ENCODE measurements around the gene EMC9.

Gene EMC9

DNA sequence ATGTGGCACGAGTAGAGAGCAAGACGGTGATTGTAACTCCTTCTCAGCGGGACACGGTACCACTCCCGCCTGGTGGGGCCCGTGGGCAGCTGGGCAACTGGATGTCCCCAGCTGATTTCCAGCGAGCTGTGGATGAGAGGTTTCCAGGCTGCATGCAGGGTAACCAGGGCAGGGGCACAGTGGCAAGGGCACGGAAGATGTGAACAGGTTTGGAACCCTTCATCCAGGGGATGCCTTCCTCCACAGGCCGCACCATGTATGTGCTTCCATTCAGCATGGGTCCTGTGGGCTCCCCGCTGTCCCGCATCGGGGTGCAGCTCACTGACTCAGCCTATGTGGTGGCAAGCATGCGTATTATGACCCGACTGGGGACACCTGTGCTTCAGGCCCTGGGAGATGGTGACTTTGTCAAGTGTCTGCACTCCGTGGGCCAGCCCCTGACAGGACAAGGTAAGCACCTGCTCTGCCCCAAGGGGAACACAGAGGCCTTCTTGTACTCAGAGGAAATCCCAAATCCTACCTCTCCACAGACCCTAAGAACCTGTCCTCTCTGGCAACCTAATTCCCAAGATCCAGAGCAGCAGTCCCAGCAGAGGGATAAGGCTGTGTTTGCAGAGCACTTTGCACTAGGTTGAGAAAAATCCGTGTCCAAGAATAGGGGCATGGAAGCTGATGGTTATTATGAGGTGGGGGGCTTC lies 43.0 kb downstream of the EMC9 start:
- TF ChIP-seq TAF1 (IDR thresholded peaks at IDR 0.05; ENCODE audit: borderline replicate concordance, insufficient read depth, low read length) (no peak), POLR2AphosphoS5 (IDR thresholded peaks at IDR 0.05; ENCODE audit: low read depth, low read length) (no peak), SIN3A (IDR thresholded peaks at IDR 0.05; ENCODE audit: borderline replicate concordance, insufficient read depth, low read length) (no peak), FOXP2 (optimal IDR thresholded peaks at IDR 0.05; ENCODE audit: borderline replicate concordance, extremely low read depth, extremely low read length, insufficient read depth) (no peak)
- TF ChIP-seq, protein P1, sequence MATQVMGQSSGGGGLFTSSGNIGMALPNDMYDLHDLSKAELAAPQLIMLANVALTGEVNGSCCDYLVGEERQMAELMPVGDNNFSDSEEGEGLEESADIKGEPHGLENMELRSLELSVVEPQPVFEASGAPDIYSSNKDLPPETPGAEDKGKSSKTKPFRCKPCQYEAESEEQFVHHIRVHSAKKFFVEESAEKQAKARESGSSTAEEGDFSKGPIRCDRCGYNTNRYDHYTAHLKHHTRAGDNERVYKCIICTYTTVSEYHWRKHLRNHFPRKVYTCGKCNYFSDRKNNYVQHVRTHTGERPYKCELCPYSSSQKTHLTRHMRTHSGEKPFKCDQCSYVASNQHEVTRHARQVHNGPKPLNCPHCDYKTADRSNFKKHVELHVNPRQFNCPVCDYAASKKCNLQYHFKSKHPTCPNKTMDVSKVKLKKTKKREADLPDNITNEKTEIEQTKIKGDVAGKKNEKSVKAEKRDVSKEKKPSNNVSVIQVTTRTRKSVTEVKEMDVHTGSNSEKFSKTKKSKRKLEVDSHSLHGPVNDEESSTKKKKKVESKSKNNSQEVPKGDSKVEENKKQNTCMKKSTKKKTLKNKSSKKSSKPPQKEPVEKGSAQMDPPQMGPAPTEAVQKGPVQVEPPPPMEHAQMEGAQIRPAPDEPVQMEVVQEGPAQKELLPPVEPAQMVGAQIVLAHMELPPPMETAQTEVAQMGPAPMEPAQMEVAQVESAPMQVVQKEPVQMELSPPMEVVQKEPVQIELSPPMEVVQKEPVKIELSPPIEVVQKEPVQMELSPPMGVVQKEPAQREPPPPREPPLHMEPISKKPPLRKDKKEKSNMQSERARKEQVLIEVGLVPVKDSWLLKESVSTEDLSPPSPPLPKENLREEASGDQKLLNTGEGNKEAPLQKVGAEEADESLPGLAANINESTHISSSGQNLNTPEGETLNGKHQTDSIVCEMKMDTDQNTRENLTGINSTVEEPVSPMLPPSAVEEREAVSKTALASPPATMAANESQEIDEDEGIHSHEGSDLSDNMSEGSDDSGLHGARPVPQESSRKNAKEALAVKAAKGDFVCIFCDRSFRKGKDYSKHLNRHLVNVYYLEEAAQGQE (IDR thresholded peaks at IDR 0.05; ENCODE audit: insufficient read depth in 1 of 2, low read depth in 2 of 2, low read length in 2 of 2): no peak

DNA sequence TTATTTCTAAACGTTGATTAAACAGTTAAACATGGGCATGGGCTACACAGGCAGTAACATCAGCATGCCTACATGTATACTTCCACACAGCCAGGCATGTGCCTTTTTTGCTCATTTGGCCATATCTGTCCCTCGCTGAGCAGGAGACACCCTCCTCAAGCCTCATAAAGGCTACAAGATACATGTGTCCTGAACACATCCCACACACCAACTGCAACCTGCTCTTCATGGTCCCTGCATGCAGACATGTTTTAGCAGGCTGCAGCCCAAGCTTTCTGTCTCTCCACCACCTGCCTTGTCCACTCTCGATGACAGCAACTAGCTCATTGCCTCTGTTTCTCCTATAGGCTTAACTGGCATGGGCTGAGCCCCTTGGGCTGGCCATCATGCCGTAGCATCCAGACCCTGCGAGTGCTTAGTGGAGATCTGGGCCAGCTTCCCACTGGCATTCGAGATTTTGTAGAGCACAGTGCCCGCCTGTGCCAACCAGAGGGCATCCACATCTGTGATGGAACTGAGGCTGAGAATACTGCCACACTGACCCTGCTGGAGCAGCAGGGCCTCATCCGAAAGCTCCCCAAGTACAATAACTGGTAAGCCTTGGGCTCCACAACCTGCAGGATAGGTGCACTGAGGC lies 44.7 kb downstream of the EMC9 start:
- TF ChIP-seq, protein P1 (IDR thresholded peaks at IDR 0.05; ENCODE audit: insufficient read depth in 1 of 2, low read depth in 2 of 2, low read length in 2 of 2): no peak
- TF ChIP-seq FOXP2 (optimal IDR thresholded peaks at IDR 0.05; ENCODE audit: borderline replicate concordance, extremely low read depth, extremely low read length, insufficient read depth) (no peak), POLR2AphosphoS5 (IDR thresholded peaks at IDR 0.05; ENCODE audit: low read depth, low read length) (no peak), SIN3A (IDR thresholded peaks at IDR 0.05; ENCODE audit: borderline replicate concordance, insufficient read depth, low read length) (no peak), TAF1 (IDR thresholded peaks at IDR 0.05; ENCODE audit: borderline replicate concordance, insufficient read depth, low read length) (no peak)

DNA sequence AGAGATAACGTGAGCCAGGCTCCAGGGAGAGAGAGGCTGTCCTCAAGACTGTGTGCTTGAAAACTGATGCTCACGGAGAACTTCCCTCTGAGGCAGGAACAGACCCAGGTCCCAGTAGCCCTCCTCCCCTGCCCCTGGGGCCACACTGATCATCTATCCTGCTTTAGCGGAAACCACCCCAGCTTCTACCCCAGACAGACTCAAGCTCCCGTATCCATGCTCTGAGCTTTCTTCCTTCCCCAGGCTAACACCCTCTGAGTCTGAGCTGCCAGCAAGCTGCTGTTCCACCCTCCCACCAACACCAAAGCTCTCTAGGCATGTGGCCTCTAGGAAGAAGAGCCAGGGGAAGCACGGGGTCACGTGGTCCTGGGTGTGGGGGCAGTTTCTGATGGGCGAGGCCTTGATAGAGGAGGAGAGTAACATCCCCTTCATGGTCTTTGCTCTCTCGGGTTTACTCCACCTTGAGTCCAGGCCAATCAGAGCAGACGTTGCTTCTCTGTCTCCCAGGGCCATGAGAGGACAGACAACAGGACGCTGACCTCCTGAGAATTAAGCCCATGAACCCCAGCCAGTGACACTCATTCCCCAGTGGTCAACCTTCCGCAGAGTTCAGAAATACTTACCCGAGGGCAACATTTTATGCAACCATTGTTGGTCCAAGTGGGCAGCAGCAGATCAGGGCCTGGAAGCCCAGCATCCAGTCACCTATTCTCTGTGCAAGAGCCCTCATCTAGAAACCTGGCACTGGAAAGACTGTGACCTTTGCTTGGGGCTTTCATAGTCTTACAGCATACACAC lies 45.9 kb downstream of the EMC9 start:
- TF ChIP-seq FOXP2 (optimal IDR thresholded peaks at IDR 0.05; ENCODE audit: borderline replicate concordance, extremely low read depth, extremely low read length, insufficient read depth): no peak
- TF ChIP-seq TAF1 (IDR thresholded peaks at IDR 0.05; ENCODE audit: borderline replicate concordance, insufficient read depth, low read length): no peak
- no peak for TF ChIP-seq POLR2AphosphoS5 (IDR thresholded peaks at IDR 0.05; ENCODE audit: low read depth, low read length)
- no peak for TF ChIP-seq SIN3A (IDR thresholded peaks at IDR 0.05; ENCODE audit: borderline replicate concordance, insufficient read depth, low read length)
- TF ChIP-seq, protein P1 (IDR thresholded peaks at IDR 0.05; ENCODE audit: insufficient read depth in 1 of 2, low read depth in 2 of 2, low read length in 2 of 2): no peak

DNA sequence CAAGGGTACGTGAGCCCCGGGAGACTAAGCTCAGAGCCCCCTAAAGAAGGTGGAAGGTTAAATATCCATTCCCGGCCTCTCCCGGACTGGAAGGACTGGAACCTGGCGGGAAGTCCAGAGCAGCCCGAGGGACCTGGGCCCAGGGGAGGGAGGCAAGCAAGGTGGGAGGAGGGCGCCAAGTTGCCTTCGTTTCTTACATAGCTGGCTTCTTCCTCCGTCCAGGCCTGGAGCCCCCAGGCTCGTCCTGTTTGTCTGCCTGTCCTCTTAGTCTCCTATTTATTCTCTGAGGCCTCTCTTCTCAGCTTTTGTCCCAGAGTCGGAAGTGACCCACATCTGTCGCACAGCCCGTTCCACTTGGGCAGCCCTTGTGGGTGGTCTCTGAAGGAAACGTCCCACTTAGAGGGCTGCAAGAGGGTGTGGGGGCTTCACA lies 46.5 kb downstream of the EMC9 start:
- TF ChIP-seq TAF1 (IDR thresholded peaks at IDR 0.05; ENCODE audit: borderline replicate concordance, insufficient read depth, low read length) (no peak), SIN3A (IDR thresholded peaks at IDR 0.05; ENCODE audit: borderline replicate concordance, insufficient read depth, low read length) (no peak), FOXP2 (optimal IDR thresholded peaks at IDR 0.05; ENCODE audit: borderline replicate concordance, extremely low read depth, extremely low read length, insufficient read depth) (no peak), POLR2AphosphoS5 (IDR thresholded peaks at IDR 0.05; ENCODE audit: low read depth, low read length) (no peak)
- TF ChIP-seq, protein P1 (IDR thresholded peaks at IDR 0.05; ENCODE audit: insufficient read depth in 1 of 2, low read depth in 2 of 2, low read length in 2 of 2): no peak

Measured in PFSK-1 (cell line).